Raji (cell line): Measurements from ENCODE around the gene GSN.

Experiments
- POLR2A ChIP-seq: IDR thresholded peaks from 2 replicates; pipeline ENCODE4 v1.6.1; 2011; ENCODE audit warnings: low read depth, low read length, control low read depth; ENCODE audit not compliant: insufficient read depth

Gene GSN

DNA sequence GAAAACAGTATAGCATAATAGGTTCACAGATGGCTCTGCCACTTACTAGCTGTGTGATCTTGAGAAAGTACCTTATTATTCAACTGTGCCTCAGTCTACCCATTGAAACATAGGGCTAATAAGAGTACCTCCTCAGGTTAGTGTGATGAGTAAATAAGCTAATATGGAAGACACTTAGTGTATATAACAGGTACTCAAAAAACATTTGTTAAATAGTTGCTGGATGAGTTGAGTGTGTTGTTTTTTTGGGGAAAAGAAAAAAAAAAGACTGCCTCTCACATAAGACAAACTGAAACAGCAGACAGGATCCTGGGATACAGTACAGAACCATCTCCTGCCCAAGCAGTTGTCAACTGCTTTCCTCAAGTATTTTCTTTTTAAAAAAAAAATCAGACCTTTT is 96.9 kb downstream of the GSN start:
- no peak for TF ChIP-seq POLR2A

DNA sequence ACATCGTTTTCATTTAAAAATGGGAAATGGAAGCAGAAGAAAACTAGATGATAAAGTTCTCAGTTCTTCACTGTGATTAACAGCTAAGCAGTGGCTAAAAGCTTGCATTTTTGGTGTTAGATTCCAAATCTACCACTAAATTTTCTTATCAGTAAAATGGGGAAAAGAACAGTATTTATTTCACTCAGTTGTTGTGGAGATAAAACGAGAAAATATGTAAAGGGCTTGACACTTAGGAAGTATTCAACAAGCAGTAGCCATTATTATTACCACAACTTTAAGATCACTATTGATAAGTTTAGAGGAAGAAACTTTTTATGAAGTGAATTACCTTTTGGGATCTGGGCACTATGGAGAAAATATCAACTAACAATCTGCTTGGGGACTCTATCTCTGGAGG is 97.6 kb downstream of the GSN start:
- no peak for TF ChIP-seq POLR2A

DNA sequence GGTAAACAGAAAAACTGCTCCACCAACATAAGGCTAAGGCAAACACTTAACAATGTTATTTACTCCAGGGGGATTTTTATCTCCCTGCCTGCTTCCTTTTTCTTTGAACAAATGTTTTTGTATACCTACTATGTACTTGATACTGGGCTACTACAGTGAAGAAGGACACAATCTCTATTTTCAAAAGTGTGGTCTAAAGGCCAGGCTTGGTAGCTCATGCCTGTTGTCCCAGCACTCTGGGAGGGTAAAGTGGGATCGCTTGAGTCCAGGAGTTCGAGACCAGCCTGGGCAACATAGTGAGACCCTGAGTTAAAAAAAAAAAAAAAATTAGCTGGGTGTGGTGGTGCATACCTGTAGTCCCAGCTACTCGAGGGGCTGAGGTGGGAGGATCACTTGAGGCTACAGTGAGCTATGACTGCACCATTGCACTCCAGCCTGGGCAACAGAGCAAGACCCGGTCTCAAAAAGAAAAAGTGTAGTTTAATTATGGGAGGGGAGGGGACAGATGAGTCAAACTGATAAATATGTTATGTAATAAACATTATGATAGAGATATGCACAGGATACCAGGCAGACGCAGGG is 98.7 kb downstream of the GSN start:
- no peak for TF ChIP-seq POLR2A

DNA sequence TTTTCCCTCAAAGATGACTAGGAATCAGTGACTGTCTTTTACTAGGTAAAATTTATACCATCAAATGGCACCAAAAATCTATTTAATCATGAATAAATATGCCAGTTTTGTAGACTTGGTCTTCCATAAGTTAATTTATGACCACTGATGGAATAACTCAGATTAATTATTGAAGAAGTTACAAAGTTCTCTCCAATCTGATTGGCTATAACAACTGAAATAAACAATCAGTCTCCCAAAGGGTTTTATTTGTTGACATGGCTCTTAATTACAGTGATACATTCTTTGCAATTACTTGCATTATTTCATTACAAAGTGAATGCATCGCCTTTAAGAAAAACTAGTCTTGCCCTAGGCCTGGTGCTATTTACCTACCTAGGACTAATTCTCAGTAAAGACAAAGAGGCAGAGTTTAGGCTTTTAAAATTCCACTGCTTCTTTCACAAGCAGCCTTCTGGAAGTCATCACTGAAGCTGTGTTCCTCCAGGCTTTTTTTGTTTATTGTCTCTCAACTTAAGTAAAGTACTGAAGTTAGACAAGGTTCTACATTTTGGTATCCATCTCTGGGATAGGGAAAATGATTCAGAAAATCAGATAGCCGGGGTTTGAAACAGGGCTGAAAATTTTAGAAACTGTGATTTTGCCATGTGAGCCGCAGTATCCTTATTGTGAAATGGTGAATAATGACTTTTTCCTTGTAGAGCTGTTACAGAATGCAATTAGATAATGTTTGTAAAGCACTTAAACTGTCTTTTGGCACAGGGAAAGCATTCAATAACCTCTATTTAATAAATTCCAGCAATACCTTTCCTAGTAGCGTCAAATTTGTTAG is 99.6 kb downstream of the GSN start:
- TF ChIP-seq POLR2A: no peak

DNA sequence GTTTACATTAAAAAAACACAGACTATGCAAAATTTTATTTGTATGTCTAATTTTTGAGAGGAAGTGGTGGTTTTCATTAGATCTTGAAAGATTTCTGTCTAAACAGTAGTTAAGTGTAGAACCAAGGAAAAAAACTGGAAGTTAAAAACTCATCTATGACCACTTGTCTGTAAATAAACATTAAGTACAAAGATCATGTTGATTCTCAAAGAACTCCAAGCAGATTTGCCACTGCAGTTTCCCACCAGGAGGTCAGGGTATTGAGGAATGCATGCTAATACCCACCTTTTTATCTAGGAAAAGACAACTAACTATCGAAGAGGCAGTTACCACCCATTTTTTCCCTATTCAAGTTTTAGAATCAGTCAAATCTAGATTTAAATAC is 100.2 kb downstream of the GSN start:
- TF ChIP-seq POLR2A: no peak

DNA sequence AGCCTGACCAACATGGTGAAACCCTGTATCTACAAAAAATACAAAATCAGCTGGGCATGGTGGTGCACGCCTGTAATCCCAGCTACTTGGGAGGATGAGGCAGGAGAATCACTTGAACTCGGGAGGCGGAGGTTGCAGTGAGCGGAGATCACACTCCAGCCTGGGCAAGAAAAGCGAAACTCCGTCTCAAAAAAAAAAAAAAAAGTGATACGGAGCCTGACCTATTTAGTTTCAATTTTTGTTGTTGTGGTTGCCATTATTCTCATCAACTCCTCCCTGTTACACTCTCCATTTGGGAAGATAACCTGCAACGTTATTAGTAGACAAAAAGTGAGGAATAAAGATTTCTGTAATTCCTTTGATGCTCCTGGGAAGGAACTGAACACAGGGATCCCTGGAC is 100.8 kb downstream of the GSN start:
- TF ChIP-seq POLR2A: no peak

DNA sequence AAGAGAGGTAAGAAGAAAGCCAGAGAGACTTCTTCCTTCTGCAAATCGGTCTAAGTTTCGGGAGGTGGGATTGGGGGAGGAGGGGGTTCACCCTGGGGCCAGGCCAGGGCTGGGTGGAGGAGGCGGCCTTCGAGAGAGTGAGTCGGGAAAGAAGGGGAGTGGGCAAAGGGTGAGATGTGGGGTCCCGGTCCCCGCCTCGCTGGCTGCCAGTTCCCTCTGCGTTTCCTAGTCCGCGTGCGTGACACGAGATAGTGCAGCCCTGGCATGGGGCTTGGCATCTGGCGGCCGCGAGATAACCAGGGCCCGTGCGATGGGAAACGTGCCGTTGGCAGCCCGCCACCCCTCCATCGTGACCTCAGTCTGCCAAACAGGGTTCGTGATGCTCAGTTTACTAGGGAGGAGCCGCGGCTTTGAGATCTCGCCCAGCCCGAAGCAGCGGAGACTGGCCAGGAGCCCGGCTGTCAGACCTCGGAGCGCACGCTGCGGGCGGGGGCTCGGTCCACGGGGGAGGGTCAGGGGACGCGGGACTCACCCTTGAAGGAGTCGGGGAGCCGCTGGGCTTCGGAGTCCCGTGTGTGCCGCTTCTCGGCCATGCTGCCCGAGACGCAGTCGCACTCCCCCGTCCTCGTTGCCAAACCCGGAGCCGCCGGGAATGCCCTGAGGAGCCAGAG is 101.8 kb downstream of the GSN start, which contains the start of gene STOM:
STOM (minus strand) TSS at position 656 of the 671 bp plus-strand sequence; CDS start at position 593, 63 bp downstream.
- TF ChIP-seq POLR2A: peak; percentile 44; the same call in 1 of the 2 replicates

DNA sequence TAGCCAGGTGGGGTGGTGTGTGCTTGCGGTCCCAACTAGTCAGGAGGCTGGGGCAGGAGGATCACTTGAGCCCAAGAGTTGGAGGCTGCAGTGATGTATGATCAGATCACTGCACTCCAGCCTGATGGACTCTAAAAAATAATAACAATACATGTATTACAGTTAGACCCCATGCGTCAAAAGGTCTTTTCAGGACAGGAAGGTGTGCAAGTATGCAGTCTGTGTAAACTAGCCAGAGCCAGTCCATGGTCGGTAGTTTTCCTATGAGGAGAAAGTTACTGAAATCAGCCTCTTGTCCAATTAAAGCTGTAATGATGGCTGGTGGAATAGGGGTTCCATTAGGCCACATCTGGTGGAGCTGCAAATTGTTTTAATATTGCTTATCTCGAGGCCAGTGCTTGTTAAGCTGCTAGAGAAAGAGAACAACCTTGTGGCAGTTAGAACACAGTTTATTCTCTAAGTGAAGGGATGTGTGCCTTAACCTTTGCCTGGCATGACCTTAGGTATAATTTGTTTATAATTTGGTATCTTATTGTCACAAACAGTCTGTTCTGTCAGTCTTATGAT is 103.6 kb downstream of the GSN start:
- no peak for TF ChIP-seq POLR2A

DNA sequence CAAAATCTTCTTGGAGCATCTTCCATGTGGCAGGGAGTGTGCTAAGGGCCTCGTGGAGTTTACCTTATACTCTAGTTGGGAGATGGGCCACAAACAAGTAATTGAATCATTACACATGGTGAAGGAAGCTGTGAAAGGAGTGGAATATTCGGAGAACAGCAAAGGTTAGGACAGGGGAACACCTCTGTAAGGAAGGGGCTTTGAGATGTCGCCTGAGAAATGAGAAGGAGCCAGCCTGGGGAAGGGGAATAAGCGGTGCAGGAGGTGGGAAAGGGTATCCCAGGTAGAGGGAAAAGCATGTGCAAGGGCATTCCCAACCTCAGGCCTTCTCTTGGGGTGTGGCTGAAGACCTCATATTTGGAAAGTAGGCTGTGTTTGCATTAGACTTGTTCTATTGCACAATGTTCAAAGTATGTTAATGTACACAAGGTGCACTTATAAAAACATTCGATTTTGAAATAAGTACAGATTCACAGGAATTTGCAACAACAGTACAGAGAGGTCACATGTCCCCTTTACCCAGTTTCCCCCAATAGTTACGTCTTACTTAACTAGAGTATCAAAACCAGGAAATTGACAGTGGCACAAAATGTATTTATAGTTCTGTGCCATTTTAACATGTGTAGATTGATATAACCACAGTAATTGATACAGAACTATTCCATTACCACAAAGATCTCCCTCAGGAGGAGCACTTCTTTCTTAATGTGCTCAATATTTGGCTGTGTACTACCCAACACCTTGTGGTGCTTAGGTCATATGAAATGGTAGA is 104.5 kb downstream of the GSN start:
- no peak for TF ChIP-seq POLR2A

DNA sequence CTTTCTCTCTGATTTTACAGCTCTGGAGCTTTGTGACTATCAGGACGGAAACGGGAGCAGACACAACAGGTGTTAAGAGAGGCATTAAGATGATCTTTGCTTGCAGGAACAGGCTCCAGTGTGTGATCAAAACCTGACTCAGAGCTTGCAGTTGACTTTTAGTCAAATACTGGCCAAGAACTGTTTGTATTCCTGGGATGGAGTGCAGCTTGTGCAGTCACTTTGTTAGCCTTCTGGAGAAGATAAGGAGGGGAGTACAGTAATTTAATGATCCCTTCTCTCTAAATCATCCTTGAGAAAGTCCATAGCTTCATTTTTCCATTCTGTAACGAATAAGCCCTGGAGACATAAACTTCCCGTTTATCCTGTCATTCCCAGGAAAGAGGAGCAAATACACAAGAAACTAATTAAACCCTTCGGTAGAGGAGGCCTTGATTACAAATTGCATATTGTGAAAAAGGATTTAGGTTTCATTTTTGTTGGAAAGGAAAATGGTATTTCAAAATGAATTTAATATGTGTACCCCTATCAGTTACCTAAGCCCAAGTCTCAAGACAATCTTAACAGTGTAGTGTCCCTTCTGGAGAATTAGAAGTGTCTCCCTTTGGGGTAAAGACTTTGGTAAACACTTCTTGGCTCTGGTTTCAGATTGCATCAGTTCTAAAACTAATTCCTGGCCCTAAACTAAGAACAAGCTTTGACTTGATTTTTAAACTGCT is 105.2 kb downstream of the GSN start:
- TF ChIP-seq POLR2A: no peak

DNA sequence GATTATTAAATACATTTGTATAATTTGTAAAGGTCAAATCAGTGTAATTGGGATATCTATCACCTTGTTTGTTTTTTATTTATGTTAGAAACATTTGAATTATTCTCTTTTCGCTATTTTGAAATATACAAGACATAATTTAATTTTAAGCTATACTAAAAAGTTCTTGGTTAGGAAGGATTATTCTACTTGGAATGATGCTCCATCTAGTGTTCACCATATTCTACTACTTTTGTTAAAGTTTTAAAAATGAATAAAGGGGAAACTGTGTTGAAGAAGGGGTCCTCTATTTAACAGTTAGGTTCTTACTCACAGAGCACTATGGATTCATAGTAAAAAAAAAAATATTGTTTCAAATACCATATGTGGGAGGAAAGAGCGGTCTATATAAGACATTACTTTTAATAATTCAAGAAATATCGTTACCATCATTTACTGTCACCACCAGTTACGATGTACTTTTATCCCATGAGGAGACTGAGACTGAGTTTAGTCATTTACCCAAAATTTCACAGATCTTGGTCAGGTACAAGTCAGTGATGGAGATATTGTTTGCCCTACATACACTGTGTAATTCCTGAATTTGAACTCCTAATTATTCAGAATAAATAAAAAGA is 108.4 kb downstream of the GSN start:
- TF ChIP-seq POLR2A: no peak

DNA sequence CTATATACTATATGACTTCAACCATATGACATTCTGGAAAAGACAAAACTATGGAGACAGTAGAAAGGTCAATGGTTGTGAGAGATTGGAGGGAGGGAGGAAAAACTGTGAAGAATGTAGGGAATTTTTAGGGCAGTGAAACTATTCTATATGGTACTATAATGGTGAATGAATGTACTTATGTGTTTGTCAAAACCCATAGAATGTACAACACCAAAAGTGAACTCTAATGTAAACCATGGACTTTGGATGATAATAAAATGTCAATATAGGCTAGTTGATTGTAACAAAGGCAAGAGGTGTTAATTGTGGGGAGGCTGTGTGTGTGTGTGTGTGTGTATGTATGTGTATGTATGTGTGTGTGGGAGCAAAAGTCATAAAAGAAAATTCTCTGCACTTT is 112.9 kb downstream of the GSN start:
- TF ChIP-seq POLR2A: no peak
